ENCODE data around the gene C2CD2. TPM values are rescaled to one million over a fixed set of nuclear protein-coding genes. Genes with fewer than 3 reads are reported as not detected.
"Not testable (repeated sequence)": the region's sequence is repeated elsewhere in the genome, so short reads cannot be mapped to it uniquely, and the experiment has no call there.

The C2CD2 gene
- total and polyA plus RNA-seq, 9 donors, result 18.9 to 61.5 (median 37.4) TPM

- Histone ChIP-seq H3K9me3 (no peaks in the 10 kb centered on the region), H3K4me3 (no peak overlapping the region), H3K36me3 (no peaks in the 10 kb centered on the region), H3K4me1 (ENCODE audit: insufficient read depth) (peaks cover 7% of the 10 kb centered on the region), H3K27me3 (no peaks in the 10 kb centered on the region), H3K27ac (no peak overlapping the region)
- intact Hi-C loops (cut with DNase I), result loop anchor here in 1 of 4 donors (5.0 kb wide), 1 partner anchor 52 kb away; the partner anchor contains the start of gene ZBTB21
- TF ChIP-seq CTCF (IDR thresholded peaks at IDR 0.05), result no peak
- TF ChIP-seq EP300 (IDR thresholded peaks at IDR 0.05), result no peak
- TF ChIP-seq POLR2A (IDR thresholded peaks at IDR 0.05), result no peak
- 89 to 92% (median 89%) methylated on average over 8 of the region's 8 CpGs for WGBS, 3 donors
- DNase-seq, result peak in 1 of 5 donors; percentile 12
Observed at GRCh38 chr21:41960386-41960785, 6.6 kb upstream of the C2CD2 start.

- not testable (repeated sequence) for H3K27me3 ChIP-seq, H3K36me3 ChIP-seq, H3K27ac ChIP-seq, H3K4me3 ChIP-seq, H3K9me3 ChIP-seq
- DNase-seq, result peak in 1 of 5 donors; percentile 22
- intact Hi-C loops (cut with DNase I), result loop anchor here in 3 of 4 donors (5.0 to 10.0 kb wide), 3 partner anchors 45 to 75 kb away; partner anchors contain the start of gene ZBTB21 (in 1 of the 3)
- peaks cover 10% of the 10 kb centered on the region for H3K4me1 ChIP-seq (ENCODE audit: insufficient read depth)
- 94 to 97% (median 95%) methylated on average over 11 of the region's 11 CpGs for WGBS, 3 donors
Observed at GRCh38 chr21:41959697-41960096, 5.9 kb upstream of the C2CD2 start.

- Histone ChIP-seq H3K36me3 (no peaks in the 10 kb centered on the region), H3K27ac (no peak overlapping the region), H3K4me1 (ENCODE audit: insufficient read depth) (peaks cover 14% of the 10 kb centered on the region), H3K4me3 (no peak overlapping the region), H3K9me3 (no peaks in the 10 kb centered on the region), H3K27me3 (no peaks in the 10 kb centered on the region)
- TF ChIP-seq EP300 (IDR thresholded peaks at IDR 0.05), result no peak
- no peak for TF ChIP-seq POLR2A (IDR thresholded peaks at IDR 0.05)
- TF ChIP-seq CTCF (IDR thresholded peaks at IDR 0.05), result no peak
- peak in 1 of 5 donors; percentile 38 for DNase-seq
- intact Hi-C loops (cut with DNase I), result loop anchor here in 2 of 4 donors (10.0 kb wide), 2 partner anchors 46 to 74 kb away; no protein-coding TSS in a partner anchor
- 78 to 90% (median 81%) methylated on average over 16 of the region's 16 CpGs for WGBS, 3 donors
Observed at GRCh38 chr21:41958886-41959563, 5.2 kb upstream of the C2CD2 start.

- Histone ChIP-seq H3K27me3 (no peaks in the 10 kb centered on the region), H3K4me1 (ENCODE audit: insufficient read depth) (peaks cover 14% of the 10 kb centered on the region), H3K9me3 (no peaks in the 10 kb centered on the region), H3K4me3 (no peak overlapping the region), H3K36me3 (no peaks in the 10 kb centered on the region), H3K27ac (peak overlapping the region in 1 of 2 donors; percentile 63)
- peak; percentile 77 to 83 (median 81) for DNase-seq
- 32 to 36% (median 35%) methylated on average over 24 of the region's 24 CpGs for WGBS, 3 donors
- intact Hi-C loops (cut with DNase I), result loop anchor here in 2 of 4 donors (10.0 kb wide), 2 partner anchors 47 to 73 kb away; no protein-coding TSS in a partner anchor
- TF ChIP-seq POLR2A (IDR thresholded peaks at IDR 0.05) (no peak), CTCF (IDR thresholded peaks at IDR 0.05) (no peak), EP300 (IDR thresholded peaks at IDR 0.05) (no peak)
Observed at GRCh38 chr21:41957991-41958766, 4.4 kb upstream of the C2CD2 start.
